Raji (cell line): Measurements from ENCODE around the gene PRLH.

Source experiments
- POLR2A ChIP-seq: IDR thresholded peaks from 2 replicates; pipeline ENCODE4 v1.6.1; 2011; ENCODE audit warnings: low read depth, low read length, control low read depth; ENCODE audit not compliant: insufficient read depth

Gene PRLH

DNA sequence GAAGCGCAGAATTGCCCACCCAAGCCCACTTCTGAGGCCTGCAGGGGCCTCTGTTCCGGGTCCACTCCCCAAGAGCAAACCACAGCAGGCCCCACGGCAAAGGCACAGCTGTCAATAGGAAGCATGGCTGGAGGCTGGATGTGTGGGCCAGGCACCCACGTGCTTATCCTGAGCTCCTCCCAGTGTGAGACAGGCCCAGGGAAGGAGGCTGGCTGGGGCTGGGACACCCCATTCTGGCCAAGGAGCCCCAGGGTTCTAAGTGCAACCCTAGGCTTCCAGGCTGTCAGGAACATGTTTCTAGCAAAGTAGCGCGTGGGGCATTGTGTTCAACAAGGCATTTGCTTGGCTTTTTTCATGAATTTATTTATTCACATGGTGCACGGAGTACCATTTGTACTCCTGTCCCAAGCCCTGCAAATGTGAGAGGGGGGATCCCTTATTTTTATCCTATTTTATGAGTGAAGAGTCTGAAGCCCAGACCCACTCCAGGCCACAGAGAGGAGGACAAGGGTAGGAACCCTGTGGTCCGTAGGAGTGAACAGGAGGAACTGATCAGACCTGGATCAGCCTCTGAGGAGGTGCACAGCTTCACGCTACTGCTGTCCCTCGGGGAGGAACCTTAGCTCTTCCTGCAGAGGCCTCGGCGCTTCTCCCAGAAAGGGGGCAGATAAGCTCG is 30.3 kb downstream of the PRLH start:
- TF ChIP-seq POLR2A: no peak

DNA sequence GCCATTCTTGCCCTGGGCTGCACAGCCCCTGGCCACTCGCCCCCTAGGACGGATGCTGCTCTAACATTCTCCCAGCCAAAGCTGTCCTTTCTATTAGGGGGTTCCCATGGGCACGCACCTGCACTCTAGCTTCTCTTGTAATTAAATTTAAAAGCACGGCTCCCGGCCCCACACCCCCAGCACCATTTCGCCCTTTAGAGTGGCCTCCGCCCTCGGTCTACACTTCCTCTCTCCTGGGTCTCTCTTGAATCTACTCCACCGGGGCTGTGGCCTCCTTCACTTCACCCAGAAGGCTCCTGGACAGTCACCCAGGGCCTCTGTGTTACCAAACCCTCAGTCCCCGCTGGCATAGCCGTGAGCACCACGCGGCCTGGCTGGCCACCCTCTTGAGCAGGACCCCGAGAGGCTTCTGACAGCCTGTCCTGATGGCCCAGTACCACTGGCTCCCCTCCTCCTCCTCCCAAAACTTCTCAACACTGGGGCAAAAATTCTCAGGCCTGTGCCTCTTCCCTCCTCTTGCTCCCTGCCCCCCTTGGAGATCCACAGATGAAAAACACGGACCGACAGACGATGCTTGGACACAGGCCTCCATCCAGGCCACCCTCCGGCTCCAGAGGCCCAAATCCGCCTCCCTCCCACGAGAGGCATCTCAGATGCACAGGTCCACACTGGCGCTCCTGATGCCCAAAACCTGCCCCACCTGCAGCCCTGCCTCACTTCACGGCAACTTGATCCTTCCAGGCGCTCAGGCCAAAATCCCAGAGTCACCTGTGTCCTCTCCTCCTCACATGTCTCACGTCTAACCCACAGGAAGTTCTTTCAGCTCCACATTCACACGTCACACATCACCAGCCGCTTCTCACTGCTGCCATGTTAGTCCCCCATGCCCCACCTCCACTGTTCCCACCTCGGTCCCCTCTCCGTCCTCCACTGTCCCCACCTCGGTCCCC is 31.1 kb downstream of the PRLH start:
- no peak for TF ChIP-seq POLR2A

DNA sequence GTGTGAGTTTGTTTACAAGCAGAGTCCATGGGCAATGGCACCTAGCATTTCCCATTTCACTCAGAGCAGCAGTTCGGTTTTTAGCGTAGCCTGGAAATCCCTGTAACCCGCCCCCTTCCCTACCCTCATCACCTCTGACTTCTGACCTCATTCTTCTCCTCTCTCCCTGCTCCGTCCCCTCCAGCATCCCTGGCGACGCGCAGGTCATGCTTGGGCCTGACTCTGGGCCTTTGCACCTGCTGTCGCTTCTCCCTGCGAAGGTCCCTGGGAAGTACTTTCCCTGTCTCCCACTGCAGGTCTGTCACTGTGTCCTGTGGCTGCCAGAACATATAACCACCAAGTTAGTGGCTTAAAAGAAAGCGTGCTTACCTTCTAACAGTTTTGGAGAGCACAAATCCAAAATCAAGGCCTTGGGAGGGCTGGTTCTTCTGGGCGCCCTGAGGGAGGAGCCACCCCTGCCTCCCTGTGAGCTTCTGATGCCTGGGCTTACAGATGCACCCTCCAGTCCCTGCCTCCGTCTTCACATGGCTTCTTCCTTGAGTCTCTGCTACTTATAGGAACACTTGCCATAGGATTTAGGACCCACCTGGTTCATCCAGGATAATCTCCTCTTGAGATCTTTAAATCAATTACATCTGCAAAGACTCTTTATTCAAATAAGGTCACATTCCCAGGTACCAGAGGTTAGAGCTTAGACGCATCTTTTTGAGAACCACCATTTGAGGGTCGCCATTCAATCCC is 32.3 kb downstream of the PRLH start:
- no peak for TF ChIP-seq POLR2A

DNA sequence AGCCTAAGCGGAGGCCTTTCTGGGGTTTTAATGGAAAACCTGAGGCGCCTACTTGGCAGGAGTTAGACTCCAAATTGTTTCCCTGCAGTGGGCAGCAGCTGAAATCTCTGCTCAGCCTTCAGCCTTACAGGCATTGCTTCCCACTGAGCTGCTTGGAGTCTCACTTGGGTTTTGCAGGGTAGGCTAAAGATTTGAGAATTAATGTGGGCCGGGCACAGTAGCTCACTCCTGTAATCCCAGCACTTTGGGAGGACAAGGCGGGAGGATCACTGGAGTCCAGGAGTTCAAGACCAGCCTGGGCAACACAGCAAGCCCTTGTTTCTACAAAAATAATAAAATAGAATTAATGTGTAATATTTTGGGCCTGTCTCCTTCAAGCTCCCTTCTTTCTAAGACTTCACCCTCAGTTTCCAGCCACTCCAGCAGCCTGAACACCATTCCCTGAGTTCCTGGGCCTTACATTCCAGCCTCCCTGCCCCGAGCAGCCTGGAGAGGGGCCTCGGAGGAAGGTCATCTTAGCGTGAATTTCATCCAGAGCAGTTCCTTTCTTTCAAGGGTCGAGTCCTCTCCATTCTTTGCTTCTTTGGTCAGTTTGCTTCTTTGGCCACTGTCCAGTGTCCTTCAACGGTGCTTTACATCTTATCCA is 33.2 kb downstream of the PRLH start:
- no peak for TF ChIP-seq POLR2A

DNA sequence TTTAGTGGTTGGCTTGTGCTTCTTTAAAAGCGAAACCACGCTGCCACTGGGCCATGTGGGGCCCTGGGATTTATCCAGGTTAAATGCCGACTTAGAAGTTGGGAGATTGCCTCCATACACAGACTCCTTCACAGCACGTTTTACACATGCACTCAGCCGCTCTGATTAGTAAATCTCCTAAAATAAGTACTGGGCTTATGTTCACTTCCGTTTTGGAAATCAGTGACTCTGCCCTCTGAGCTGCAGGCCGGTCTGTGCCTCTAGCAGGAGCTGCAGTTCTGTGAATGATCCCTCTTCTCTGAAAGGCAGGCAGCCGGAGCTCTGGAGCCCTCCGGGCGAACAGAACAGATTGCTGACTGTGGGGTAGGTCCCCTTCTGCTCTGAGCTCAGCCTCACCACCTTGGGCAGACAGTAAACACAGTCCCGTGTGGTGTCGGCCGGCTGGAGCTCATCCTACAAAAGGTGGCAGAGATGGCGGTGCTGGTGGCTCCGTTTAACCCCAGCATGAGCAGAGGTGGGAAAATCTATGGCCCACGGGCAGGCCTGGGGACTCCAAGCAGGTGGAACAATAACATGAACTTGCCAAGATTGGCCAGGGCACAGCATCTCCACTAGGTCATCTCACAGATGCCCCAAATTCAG is 34.0 kb downstream of the PRLH start:
- no peak for TF ChIP-seq POLR2A

DNA sequence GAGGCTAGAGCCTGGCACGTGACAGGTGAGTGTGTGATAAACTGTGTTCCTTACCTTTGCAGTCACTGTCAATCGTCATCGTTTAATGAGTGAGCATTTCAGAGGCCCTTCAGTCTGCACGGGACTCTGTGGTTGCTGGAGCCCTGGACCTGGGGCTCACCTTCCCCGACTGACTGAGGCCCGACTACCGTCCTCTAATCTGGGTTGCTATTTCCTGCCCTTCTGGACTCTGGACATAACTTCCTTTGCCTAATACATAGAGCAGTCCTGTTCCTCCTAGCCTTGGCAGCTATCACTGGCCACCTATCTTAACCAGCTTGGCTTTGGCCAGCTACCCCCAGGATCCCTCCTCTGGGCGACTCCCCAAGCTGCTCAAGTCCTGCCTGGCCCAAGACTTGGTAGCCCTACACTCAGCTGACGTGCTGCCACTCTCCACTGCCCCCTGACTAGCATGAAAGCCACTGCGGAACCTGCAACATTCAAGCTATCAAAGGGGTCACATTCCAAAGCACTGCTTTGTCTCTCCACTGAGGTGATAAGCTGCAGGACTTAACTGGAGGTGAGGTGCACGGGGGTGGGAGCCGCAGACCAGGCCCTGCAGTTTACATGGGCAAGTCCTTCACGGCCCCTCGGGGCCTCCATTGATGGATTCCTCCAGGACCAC is 35.2 kb downstream of the PRLH start:
- TF ChIP-seq POLR2A: no peak

DNA sequence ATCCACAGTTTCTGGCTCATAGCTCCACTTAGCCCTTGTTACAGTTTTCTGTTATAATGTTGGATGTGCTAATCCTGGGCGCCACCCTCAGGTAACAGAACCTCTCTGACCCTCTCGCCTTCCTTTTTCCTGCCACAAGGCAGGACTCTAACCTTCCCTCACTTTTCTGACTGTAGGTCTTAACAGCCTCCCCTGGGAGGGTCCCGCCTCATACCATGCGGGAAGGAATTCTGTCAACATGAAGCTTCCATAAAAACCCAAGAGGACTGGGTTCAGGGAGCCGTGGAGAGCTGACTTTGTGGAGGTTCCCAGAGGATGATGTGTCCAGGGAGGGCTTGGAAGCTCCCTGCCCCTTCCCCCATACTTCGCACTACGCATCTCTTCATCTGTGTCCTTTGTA is 36.0 kb downstream of the PRLH start:
- no peak for TF ChIP-seq POLR2A

DNA sequence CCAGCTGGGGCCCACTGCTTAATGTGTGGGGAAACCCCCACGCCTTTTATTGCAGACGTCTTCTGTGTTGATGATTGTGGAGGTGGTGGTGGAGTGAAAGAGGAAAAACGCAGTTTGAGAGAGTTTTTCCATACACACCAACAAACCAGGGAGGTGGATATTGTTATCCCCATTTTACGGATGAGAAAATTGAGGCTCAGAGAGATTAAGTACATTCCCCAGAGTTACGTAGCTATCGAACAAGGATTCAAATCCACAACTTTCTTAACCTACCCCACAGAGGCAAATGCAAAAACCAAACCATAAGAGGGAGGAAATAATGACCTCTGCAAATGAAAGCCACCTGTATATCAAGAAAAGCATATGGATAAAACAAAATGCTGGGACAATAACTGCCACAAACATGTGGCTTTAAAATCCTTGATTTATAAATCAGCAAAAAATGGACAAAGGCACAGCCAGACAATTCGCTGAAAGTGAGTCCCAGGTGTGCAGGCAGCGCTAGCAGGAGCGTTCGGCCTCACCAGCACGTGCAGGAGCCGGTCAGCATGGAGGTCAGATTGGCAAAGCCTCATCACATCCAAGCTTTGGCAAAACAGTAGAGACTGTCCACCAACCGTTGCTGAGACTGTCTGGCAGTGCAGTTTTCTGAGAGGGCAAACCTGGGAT is 36.8 kb downstream of the PRLH start:
- no peak for TF ChIP-seq POLR2A

DNA sequence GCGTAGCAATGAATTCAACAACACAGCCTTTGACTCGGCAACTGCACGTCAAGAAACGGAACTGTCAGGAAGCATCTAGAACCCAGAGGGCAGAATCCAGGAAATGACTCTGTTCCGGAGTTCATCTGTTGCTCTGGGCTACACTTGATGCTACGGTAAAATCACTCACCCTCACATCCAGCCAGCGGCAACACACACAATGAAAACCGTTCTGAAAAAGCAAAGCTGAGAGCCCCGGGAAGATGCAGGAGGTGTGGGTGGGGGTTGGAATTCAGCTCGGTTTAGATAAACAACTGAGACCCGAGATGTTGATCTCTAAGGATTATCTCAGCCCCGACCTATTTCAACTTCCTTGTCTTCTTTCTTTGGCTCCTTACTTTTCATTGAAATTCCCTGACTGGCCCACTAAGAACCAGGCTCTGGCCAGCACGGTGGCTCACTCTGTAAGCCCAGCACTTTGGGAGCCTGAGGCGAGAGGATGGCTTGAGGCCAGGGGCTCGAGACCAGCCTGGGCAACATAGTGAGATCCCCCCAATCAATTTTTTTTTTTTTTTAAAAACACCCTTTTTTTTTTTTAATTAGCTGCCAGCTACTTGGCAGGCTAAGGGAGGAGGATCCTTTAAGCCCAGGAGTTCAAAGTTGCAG is 37.5 kb downstream of the PRLH start:
- no peak for TF ChIP-seq POLR2A

DNA sequence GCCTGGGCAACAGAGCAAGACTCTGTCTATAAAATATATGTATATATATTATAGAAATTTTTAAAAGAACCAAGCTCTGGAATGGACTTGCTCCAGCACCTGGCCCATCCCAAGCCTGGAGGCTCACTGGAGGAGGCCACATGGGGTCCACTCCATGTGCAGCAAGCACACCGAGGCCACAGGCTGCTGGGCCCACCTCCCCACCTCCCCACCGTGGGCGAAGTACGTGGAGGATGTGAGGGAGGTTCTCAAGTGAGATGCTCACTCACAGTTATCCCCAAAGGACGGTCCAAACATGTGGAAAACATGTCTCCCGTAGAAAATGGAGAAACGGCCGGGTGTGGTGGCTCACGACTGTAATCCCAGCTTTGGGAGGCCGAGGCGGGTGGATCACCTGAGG is 38.0 kb downstream of the PRLH start:
- TF ChIP-seq POLR2A: no peak

DNA sequence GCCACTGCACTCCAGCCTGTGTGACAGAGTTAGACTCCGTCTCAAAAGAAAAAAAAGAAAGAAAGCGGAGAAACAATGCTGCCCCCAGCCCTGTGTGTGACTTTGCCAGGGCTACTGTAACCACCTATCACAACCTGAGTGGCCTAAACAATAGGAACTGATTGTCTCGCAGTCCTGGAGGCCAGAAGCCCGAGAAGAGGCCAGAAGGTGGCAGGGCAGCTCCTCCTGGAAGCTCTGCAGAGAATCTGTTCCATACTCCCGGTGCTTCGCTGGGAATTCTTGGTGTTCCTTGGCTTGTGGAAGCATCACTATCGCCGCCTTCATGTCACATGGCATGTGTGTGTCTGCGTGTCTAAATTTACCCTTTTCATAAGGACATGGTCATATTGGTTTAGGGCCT is 38.6 kb downstream of the PRLH start:
- TF ChIP-seq POLR2A: no peak

DNA sequence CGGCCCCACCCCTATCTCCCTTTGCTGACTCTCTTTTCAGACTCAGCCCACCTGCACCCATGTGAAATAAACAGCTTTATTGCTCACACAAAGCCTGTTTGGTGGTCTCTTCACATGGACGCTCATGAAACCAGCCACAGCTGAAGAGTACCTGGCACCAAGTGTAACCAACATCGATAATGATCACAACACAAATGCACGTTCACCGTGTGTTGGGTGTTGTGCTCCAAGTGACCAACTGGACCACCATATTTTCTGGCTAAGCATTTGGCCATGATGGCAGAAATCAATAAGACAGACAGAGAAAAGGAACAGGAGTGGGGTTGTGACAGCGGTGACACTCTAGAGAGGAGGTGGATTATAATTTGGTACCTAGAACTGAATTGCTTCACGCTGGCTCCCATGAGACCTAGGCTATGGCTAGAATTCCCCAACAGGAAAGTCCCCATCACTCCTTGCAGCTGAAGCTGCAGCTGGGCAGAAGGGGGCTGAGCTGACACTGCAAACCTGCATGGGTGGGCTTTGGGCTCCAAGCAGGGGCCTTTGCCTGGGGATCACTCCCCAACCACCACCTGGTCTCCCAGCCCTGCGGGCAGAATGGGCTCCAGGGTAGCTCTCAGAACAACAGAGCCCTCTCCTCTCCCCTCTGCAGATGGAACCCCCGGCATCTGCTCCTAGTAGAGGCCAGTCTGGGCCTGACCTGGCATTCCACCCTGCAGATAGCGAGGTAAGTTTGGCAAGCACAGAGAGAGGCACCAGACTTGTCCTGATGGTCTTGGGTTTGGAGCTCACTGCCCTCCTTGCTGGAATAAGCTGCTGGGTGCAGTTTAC is 46.4 kb downstream of the PRLH start:
- no peak for TF ChIP-seq POLR2A
